ENCODE data around the gene RNF11.

RNF11 gene

DNA sequence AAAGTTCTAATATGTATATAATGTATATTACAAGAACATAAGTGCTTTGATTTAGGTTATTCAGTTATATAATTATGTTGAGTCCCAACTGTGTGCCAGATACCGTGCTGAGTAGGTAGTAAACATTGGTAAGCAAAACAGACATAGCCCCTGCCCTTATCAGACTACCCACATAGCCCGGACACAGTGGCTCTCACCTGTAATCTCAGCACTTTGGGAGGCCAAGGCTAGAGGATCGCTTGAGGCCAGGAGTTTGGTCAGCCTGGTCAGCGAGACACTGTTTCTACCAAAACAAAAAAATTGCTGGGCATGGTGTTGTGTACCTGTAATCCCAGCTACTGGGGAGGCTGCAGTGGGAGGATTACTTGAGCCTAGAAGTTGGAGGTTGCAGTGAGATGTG is 30.7 kb downstream of the RNF11 start:
- DNase-seq = no peak

DNA sequence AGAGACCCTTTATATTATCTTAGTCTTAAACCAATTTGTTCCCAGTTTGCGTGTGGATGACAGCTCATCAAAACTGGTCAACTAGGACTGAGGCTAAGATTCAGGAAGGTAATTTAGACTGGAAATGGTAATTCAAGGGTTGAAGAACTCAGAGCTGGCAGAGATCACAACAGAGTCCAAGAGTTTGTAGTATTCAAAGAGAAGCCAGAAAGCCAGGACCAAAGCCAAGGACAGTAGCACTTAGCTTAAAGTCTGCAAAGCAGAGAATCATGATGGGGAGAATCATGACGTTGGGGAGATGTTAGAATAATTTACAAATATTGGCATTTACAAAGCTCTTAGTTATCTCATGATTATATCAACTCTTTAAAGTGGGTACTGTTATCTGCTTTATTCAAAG is 32.6 kb downstream of the RNF11 start:
- no peak for DNase-seq

GRCh38 chr1:51270751-51271150 is 34.7 kb downstream of the RNF11 start:
- DNase-seq = no peak

DNA sequence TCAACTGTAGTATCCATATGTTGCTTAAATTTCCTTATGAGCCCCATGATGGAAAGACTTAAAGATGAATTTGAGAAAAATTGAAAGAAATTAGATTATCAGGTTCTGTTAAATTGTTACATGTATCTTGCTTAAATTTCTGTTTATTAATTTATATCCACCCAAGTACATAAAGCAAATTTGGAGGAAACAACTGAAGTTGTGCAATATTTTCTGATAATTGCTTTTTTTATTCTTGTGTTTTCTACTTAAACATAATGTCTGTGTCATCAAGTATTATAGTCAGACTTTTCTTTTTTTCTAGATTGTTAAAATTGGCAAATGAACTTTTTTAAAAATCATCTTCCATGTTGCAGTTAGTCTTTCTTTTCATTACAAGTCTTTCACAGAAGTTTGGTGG is 36.8 kb downstream of the RNF11 start:
- DNase-seq = no peak

- no peak for DNase-seq
Observed at GRCh38 chr1:51274676-51275075, 38.6 kb downstream of the RNF11 start.

DNA sequence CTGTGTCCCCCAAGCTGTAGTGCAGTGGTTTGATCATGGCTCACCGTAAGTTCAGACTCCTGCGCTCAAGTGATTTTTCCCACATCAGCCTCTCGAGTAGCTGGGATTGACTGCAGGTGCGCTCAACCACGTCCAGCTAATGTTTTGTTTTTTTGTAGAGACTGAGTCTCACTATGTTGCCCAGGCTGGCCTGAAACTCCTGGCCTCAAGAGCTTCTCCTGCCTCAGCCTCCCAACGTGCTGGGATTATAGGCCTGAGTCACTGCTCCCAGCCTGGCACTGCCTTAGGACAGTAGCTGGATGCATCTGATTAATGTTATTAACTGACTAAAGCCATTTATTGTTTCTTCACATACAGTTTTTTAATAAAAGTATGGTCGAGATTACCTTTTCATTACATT is 40.2 kb downstream of the RNF11 start:
- DNase-seq = no peak

- no peak for DNase-seq
Observed at GRCh38 chr1:51280321-51280978, 44.4 kb downstream of the RNF11 start.

DNA sequence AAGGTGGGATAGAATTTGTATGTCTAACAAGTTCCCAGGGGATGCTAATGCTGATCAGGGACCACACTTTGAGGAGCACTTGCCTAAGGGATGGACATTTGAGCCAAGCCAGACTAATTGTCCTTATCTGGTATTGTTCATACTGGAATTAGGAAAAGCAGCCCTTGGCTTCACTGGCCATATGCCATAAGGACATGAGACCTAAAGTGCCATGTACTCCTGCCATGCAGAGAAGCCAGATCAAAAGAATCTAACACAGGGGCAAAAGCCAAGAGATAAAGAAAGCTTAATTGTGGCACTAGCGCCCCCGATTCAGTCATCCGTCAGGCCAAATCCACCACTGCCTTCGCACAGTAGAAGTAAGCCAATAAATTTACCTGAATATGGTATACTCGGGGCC is 45.7 kb downstream of the RNF11 start:
- no peak for DNase-seq

- DNase-seq = peak; percentile 49
Observed at GRCh38 chr1:51282605-51283004, 46.5 kb downstream of the RNF11 start.

GRCh38 chr1:51283979-51284378 is 47.9 kb downstream of the RNF11 start:
- DNase-seq = peak; percentile 26

DNA sequence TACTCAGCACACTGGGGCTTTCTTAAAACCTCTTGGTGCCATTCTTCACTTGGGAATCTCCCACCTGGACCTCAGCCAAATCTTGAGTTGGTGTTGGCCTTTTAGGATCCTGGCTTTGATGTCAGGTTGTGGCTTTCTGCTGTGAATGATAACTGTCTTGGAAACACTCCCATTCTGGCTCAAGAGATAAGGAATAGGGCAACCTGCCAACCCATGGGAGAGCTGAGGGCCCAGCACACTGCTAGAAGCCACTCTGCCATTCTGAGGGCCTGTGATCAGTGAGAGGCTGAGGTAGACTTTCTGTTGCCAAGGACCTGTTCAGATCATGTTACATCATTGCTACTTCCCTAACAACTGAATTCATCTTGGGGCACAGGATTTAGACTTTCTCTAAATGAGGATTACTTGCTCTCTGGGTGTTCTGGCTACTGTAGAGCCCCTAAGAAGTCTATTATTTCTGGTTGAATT is 48.4 kb downstream of the RNF11 start:
- DNase-seq = peak; percentile 21

- DNase-seq = peak; percentile 73
Observed at GRCh38 chr1:51285055-51285454, 49.0 kb downstream of the RNF11 start.

DNA sequence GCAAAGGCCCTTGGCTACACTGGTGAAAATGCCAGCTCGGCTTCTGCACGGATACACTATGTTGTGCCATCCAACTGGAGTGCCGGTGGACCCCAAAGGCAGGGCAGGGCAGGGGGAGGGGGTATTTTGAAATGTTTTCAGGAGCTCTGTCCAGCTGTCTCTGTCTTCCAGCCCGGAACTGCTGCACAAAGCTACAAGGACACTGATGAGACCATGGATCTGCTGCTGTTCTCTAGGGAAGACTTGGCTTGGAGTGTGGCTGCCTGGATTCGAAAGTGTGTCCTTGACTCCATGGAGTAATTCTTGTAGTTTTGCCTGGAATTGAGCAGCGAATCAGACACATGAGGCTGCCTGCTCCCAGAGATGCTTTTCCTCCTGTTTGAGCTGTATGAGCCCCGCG is 51.9 kb downstream of the RNF11 start:
- no peak for DNase-seq

DNA sequence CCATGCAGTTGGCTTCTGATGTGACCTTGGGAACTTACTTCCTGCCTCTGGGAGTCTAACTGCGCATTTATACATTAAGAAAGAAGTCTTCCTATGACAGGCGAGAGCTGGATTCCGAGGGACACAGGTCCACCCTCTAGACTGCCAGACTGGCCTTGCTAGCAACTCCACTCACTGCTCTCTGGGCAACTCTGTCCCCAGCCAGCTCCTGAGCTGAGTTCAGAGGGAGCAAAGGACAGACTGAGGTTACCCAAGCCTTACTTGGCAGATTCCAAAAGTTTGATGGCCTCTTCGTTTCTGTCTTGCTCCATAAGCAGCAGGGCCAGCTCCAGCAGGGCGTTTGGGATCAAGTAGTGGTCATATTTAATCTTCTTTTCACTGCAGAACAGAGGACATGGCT is 52.5 kb downstream of the RNF11 start:
- no peak for DNase-seq

GRCh38 chr1:51289676-51290488 is 53.8 kb downstream of the RNF11 start:
- no peak for DNase-seq

DNA sequence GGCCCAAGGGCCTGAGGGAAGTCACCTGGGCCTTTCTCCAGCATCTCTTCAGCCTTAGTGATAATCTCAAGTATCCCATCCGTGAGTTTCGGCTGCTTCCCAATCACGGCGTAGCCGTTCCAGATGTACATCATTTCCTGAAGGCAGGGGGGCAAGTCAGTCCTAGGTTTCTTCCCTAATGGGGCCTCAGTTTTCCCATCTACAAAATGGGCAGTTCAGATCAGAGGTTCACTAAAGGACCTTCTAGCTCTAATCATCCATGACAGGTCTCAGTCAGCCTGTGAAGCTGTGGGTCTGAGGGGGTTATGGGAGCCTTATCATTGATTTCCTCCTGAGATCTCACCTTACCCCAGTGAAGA is 54.4 kb downstream of the RNF11 start:
- DNase-seq = no peak

DNA sequence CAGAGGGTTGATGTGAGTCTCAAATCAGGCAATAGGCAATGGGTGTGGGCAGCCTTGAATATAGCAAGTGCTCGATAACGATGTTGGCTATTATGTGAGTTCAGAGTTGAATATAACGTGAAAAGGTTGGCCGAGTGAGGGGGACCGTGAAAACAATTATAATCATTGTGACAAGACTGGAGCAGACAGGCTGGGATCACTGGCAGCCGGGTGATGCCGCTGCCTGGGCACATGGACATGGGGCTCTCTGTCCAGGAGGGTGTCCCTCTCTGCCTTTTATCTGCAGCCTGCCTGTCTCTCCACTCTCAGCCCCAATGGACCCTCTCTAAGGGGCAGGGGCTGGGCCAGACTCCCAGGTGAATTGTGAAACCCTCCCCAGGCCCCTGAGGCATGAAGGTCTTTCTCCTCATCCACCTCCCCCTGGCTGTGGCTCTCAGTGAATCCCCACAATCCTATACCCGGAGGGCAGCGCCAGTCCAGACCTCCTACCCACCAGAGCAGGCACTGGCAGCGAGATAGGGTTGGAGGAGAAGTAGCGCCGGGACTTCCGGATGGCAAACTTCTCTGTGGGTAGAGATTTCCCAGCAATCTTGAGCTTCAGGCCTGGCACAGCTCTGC is 57.9 kb downstream of the RNF11 start:
- no peak for DNase-seq

DNA sequence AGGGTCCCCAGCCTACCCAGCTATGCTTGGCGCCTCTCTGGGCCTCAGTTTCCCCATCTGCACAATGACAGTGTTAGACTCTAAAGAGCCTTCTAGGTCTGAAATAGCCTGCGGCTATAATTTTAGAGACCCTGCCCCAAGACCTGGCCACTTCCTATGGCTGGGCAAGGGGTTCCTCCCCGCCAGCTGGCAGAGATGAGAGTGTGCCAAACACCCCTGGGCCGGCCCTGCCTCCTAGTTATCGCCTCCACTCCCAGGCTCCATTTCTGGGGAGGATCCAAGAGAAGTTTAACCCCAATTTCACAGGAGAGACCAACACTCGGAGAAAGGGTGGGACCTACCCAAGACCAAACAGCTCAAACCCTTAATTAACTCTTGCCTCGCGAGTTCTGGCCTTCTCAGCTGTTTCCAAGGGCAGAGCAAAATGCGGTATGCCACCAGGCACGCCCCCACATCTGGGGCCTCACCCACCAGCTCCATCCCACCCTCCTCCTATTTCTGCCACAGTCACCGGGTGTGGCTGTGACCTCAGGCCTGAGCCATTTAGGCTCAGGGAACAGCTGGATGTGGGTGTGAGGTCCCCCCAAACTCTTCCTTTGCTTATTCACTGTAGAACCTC is 58.6 kb downstream of the RNF11 start:
- no peak for DNase-seq

- no peak for DNase-seq
Observed at GRCh38 chr1:51295926-51296325, 59.9 kb downstream of the RNF11 start.

DNA sequence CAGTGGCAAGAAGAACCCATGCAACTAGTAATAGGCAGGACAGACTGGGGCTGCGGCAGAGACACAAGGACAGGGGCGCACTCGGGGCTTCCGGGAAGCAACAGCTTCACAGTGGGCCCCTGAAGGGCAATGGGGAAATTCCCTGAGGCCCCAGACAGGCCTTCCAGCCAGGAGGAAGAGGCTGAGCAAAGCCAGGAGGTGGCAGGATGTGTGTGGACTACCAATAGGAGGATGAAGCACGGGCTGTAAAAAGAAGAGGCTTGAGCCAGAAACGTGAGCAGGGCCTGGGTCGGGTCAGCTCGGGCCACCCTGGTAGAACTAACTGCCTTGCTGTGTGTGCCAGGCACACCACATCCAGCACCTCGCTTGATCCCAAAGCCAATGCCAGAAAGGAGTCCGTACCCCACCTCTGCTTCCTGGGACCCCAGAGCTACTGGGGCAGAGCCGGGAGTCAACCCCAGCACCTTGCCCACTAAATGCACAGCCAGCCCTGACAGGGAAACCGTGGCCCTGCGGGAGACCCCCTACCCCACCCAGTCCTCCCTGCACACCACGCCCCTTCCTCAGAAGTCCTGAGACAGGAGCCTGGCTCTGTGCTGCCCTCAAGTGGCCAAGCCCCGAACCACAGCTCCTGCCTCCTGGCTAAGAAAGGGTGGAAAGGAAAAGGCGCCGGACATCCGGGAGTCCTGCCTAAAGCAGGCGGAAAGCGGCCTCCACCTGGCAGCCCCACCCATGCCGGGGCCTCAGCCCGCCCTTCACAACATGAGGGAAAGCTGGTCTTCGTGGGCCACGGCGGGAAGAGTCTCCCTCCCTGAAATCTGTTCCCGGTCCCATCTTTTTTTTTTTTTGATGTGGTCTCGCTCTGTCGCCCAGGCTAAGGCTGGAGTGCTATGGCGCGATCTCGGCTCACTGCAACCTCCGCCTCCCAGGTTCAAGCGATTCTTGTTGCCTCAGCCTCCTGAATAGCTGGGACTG is 60.6 kb downstream of the RNF11 start:
- DNase-seq = peak; percentile 90

GRCh38 chr1:51297401-51298321 is 61.6 kb downstream of the RNF11 start:
- DNase-seq = no peak
